Measurements from ENCODE around the gene RTN4R.

Gene RTN4R

DNA sequence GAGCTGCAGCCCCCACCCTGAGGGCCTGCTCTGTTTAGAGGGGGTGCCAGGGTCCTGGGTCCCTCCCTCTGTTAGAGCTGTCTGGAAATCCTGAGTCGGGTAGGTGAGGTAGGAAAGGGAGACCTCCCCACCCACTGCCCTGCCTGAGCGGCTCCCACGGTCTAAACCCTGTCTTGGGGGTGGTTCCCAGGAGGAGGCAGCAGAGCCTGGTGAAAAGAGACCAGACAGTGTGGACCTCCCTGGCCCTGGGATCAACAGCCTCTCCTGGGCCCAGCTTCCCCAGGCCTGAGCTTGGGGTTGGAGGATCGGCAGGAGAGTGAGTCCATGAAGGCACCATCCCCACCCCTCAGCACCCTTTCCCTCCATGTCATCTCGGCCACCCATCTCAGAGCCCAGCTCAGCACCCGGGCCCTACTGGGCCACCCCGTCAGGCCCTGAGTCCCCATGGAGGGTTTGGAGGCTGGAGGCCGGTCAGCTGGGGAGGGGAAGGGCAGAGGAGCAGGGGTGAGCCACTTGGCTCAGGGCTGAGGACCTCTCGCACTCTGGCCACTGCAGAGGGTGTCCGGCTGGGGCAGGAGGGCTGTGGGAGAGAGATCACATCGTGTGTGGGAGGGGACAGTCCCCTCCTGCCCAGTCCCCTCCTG is 37.2 kb downstream of the RTN4R start:
- H3K9me3 ChIP-seq = no peaks in the 10 kb centered on the region
- no peak for DNase-seq
- no peaks in the 10 kb centered on the region for H3K27me3 ChIP-seq
- TF ChIP-seq, protein P1, sequence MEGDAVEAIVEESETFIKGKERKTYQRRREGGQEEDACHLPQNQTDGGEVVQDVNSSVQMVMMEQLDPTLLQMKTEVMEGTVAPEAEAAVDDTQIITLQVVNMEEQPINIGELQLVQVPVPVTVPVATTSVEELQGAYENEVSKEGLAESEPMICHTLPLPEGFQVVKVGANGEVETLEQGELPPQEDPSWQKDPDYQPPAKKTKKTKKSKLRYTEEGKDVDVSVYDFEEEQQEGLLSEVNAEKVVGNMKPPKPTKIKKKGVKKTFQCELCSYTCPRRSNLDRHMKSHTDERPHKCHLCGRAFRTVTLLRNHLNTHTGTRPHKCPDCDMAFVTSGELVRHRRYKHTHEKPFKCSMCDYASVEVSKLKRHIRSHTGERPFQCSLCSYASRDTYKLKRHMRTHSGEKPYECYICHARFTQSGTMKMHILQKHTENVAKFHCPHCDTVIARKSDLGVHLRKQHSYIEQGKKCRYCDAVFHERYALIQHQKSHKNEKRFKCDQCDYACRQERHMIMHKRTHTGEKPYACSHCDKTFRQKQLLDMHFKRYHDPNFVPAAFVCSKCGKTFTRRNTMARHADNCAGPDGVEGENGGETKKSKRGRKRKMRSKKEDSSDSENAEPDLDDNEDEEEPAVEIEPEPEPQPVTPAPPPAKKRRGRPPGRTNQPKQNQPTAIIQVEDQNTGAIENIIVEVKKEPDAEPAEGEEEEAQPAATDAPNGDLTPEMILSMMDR (IDR thresholded peaks at IDR 0.05) = no peak
- peaks cover 0 to 44% (median 39%) of the 10 kb centered on the region in 4 donors for H3K4me1 ChIP-seq
- H3K27ac ChIP-seq = peak overlapping the region; percentile 54 to 70
- intact Hi-C loops (cut with DNase I; ENCODE audit: low total_unique reads) = no loop called here
- H3K4me3 ChIP-seq = no peak overlapping the region
- no peaks in the 10 kb centered on the region for H3K36me3 ChIP-seq

DNA sequence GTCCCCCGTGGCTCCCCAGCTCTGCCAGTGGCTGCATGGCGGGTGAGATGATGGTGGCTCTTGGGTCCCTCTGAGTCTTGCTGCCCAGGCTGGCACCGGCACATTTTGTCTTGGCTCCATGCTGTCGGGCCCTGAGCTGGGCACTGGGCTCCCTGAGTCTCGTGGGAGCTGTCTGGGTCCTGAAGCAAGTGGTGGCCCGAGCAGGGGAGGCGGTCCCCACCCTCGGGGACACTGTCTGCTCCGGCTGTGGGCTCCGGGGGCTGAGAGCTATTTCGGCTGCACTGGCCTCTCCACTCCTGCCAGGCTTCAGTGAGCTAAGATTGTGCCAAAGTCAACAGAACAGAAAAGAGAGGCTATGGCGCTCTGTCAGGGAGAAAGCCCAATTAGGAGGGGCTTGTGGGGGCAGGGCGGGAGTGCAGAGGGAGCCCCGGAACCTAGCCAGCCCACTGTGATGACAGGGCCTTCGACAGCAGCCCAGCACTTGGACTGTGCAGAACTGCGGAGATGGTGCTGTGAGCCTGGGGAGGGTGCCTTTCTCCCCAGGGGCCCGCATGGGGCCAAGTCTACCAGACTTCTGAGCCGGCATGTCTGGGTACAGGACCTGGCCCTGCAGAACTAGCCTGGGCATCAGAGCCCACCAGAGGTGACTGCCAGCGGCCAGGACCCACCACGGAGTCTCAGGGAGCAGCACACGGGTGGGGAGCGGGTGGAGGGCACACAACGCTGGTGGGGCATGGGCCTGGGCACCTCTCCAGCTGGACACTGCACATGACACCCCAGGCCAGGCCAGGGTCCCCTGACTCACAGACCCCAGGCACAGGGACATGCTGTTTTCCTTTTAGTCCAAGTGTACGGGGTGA is 38.0 kb downstream of the RTN4R start:
- no peaks in the 10 kb centered on the region for H3K9me3 ChIP-seq
- H3K4me1 ChIP-seq = peaks cover 0 to 44% (median 39%) of the 10 kb centered on the region in 4 donors
- no peaks in the 10 kb centered on the region for H3K36me3 ChIP-seq
- no peaks in the 10 kb centered on the region for H3K27me3 ChIP-seq
- DNase-seq = peak; percentile 64 to 95
- TF ChIP-seq, protein P1 (IDR thresholded peaks at IDR 0.05) = no peak
- H3K27ac ChIP-seq = peak overlapping the region; percentile 54 to 70
- intact Hi-C loops (cut with DNase I; ENCODE audit: low total_unique reads) = no loop called here
- H3K4me3 ChIP-seq = peak overlapping the region in 1 of 2 donors; percentile 20

DNA sequence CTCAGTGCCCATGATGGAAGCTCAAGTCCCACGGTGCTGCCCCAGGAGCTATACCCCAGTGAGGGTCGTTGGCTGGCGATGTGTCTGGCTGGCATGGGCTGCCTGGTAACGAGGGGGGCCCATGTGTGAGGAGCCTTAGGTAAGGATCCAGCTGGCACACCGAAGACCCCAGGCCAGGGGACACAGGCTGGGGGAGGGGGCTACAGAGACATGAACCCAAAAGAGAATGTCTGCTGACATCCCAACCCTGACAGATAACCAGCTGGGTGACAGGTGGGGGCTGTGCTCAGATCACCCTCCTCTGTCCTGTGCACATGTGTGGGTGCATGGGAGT is 39.2 kb downstream of the RTN4R start:
- H3K4me1 ChIP-seq = peaks cover 0 to 50% (median 39%) of the 10 kb centered on the region in 4 donors

DNA sequence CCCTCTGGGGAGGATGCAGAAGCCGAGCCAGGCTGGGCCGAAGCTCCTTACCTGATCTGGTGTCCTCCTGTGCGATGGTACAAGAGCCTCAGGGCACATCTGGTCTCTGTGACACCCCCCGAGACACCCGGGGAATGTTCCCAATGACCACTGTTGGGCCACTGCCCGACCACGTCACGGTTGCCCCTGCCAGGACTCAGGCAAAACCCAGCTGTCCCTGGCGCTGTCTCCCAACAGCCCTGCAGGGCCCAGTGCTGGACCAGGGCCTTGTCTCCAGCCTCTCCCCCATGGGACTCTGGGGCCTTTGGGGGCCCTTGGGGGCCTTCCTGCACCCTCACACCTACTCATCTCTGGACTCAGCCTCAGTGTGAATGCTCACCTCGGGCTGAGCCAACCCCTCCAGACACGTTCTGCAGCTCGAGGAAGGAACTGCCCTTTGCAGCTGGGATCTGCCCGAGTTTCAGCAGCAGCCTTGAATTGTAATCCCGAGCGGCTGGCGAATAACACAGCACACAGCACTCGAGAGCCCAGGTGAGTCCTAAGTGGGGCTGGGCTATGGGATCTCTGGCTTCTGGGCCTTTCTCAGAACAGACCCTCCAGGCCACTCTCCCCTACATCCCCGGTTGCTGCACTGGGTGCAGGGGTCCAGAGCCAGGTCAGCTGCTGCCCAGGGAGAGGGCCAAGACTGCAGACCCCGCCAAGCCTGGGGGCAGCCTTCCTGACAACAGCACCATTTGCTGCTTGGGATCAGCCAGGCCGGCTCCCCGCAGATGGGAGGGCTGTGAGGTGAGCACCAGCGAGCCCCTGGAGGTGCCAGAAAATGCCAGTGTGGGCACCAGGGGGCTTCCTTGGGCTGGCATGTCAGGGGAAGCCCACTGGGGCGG is 39.8 kb downstream of the RTN4R start:
- TF ChIP-seq, protein P1 (IDR thresholded peaks at IDR 0.05) = no peak
- intact Hi-C loops (cut with DNase I; ENCODE audit: low total_unique reads) = no loop called here
- Histone ChIP-seq H3K36me3 (no peaks in the 10 kb centered on the region), H3K27me3 (no peaks in the 10 kb centered on the region), H3K9me3 (no peaks in the 10 kb centered on the region), H3K27ac (peak overlapping the region; percentile 17 to 70), H3K4me3 (no peak overlapping the region), H3K4me1 (peaks cover 0 to 56% (median 44%) of the 10 kb centered on the region in 4 donors)
- DNase-seq = peak in 1 of 2 donors; percentile 83

More for the DNA sequence above, 39.2 kb downstream of the RTN4R start:
- intact Hi-C loops (cut with DNase I; ENCODE audit: low total_unique reads) = no loop called here
- TF ChIP-seq, protein P1 (IDR thresholded peaks at IDR 0.05) = no peak
- Histone ChIP-seq H3K9me3 (no peaks in the 10 kb centered on the region), H3K36me3 (no peaks in the 10 kb centered on the region), H3K27me3 (no peaks in the 10 kb centered on the region), H3K27ac (peak overlapping the region in 1 of 2 donors; percentile 70), H3K4me3 (no peak overlapping the region)
- DNase-seq = no peak

DNA sequence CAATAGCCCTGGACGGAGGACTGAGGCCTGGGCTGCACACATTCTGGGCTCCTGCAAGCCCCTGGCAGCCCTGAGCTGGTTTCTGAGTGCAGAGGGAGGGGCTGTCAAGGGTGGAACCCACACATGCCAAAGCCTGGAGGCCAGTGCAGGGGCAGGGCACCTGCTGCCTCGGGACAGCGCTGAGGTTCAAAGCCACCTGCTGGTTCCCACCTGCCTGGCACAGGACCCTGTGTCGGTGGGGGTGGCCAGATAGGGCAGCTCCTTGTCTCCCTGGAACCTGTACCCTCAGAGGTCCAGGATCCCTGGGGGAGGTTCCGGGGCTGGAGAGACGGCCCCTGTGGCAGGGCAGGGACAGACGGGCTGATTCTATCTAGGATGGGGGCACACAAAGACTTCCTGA is 40.8 kb downstream of the RTN4R start:
- Histone ChIP-seq H3K27me3 (no peaks in the 10 kb centered on the region), H3K9me3 (no peaks in the 10 kb centered on the region), H3K4me3 (no peak overlapping the region), H3K27ac (peak overlapping the region in 1 of 2 donors; percentile 70), H3K4me1 (peaks cover 0 to 65% (median 54%) of the 10 kb centered on the region in 4 donors), H3K36me3 (no peaks in the 10 kb centered on the region)
- TF ChIP-seq, protein P1 (IDR thresholded peaks at IDR 0.05) = no peak
- DNase-seq = no peak
- intact Hi-C loops (cut with DNase I; ENCODE audit: low total_unique reads) = no loop called here
